Umbilical cord (tissue), 2 donors: ENCODE results near the gene NFU1. TPM values are rescaled to one million over a fixed set of nuclear protein-coding genes. Genes with fewer than 3 reads are reported as not detected.
A peak's percentile ranks its signal among the peaks of the same experiment; 100 is the strongest.
"Not testable (repeated sequence)": the region's sequence is repeated elsewhere in the genome, so short reads cannot be mapped to it uniquely, and the experiment has no call there.

Source experiments
- DNase-seq: peaks from one replicate; pipeline ENCODE4 v3.0.0-alpha.2; 2015; ENCODE audit warnings: low spot score
- total RNA-seq: library from RNA; depleted of rRNA; stranded (reverse); fragments of >200 nt; gene quantifications from one replicate; pipeline ENCODE4 v1.2.3, GENCODE V29; 2014; ENCODE audit warnings: low replicate concordance; ENCODE audit not compliant: insufficient read depth

Gene NFU1
- total RNA-seq, 1 donor from 2014 or later = 47.2 TPM

DNA sequence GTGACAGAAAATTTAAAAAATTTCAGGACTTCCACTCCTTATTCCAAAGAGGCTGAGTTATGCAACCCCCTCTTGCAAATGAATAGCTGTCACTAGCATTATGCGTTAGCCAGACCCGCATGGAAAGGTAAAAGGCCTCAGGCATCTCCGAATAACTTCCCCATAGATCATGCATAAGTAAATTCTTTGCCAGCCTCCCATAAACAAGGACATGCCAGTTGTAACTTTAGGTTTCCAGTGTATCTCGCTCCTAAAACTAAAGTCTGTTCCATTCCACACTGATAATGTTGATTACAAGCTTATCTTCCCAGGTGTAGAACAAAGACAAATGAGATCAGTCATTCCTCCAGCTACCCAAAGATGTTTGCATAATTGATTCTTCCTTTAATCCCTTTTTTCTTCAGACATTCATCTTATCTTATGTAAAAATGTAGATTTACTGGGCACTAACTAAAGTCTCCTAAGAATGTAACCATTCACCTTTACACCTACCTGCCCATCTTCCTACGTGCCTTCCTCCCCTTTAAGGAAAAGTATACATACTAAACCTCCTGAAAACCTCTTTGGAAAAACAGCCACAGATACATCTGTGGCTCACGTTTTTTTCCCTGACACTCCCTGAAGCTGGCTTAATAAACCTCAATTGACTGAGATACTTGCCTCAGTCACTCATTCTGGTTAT lies 13.6 kb upstream of the NFU1 start:
- no peak for DNase-seq

- DNase-seq = peak; percentile 70
Observed at GRCh38 chr2:69449906-69450305, 12.7 kb upstream of the NFU1 start.

DNA sequence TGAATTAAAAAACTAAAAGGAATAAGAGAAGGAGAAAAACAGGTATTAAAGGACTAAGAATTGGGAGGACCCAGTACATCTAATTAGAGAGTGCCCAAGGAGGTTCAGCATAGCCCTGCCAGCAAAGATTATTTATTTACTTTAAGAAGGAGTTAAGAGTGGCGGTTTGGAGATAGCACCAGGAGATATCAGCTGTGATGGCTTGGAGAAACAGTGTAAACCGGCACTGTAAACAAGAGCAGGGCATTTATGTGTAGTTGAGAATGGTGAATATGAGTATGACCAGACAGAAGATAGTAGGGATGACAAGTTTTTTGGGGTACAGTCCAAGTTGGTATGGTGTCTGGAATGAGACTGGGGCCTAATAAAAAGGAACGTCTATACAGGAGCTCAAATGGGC lies 6.4 kb upstream of the NFU1 start:
- not testable (repeated sequence) for DNase-seq

- DNase-seq = not testable (repeated sequence)
Observed at GRCh38 chr2:69439499-69439898, 2.3 kb upstream of the NFU1 start.

DNA sequence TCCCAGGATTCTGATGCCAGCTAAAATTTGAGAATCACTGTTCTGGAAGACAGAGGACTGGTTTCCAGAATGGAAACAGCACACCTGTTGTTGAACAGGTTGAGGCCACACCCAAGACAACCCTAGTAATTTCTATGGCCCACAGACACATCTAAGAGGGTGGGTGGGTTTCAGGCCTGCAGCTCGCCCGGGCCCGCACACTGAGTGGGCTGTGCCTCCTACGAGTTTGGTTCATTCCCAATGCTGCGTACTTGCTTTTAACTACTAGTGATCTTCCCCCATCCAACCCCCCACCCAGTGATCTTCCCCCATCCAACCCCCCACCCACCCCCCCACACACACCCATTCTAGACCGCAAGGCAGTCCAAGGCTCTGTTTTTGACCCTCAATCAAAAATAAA lies 1.3 kb upstream of the NFU1 start:
- no peak for DNase-seq

DNA sequence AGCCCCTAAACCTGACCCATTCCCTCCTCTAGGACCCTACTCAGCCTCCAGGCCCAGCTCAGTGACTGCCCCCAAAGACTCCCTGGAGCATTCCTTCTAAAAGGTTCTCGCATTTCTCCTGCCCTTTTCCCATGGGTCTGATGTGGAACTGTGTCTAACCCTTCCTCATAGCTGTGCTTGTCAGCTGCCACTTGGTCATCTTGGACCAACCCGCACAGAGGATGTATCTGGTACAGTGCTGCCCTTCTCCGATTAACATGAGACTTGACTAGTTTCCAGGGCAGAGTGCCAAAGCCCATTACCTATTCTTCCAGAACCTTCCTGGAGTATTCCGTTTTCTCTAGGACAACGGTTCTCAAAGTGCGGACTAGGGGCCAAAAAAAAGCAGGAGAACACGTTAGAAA lies 518 bp upstream of the NFU1 start:
- no peak for DNase-seq

DNA sequence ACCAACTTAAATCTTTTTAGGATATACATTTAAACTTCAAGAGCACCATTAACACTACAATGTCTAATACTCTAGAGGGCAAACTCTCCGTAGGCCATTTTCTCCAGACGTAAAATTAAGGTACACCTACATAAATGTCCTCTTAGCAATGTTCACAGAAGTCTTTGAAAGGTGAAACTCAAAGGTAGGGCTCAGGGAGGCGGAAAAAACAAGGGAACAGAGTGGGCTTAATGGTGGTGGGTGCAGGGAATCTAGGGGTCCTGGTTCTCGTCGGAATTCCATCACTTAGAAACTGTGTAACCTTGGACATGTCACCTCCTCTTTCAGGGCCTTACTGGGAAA lies 668 bp downstream of the NFU1 start:
- DNase-seq = no peak

- DNase-seq = no peak
Observed at GRCh38 chr2:69434753-69435152, 2.5 kb downstream of the NFU1 start.

DNA sequence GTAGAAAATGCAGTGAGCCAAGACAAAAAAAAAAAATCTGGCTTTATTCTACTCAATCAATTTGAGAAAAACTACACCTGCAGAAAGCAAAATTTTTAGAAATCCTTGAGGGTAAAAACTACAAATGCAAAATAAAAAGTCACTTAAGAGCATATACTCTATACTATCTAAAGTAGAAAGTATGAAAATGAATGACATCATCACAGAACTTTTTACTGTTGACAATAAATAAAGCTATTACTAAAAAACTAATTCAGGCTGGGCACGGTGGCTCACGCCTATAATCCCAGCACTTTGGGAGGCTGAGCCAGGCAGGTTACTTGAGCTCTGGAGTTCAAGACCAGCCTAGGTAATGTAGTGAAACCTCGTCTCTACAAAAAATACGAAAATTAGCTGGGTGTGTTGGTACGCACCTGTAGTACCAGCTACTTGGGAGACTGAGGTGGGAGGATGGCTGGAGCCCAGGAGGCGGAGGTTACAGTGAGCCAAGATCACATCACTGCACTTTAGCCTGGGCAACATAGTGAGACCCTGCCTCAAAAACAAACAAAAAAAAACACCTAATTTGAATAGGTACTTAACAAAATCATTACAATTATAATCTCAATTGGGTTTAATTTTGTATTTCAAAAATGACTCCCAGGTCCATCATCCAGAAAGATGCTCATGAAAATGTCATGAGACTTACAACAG lies 7.6 kb downstream of the NFU1 start:
- DNase-seq = no peak

DNA sequence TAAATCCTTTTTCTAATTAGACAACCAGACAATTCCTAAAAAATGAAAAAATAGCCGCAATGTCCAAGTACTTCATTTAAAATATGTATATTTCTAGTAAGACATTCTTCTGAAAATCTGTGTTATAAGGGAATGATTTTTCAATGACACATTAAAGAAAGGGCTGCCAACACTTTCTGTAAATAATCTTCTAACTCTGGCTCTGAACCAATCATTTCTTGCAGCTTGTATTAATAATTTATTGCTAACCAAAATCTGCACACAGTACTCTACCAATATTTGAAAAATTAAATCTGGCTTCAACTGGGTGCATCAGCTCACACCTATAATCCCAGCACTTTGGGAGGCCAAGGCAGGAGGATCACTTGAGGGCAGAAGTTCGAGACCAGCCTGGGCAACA lies 8.3 kb downstream of the NFU1 start:
- no peak for DNase-seq

DNA sequence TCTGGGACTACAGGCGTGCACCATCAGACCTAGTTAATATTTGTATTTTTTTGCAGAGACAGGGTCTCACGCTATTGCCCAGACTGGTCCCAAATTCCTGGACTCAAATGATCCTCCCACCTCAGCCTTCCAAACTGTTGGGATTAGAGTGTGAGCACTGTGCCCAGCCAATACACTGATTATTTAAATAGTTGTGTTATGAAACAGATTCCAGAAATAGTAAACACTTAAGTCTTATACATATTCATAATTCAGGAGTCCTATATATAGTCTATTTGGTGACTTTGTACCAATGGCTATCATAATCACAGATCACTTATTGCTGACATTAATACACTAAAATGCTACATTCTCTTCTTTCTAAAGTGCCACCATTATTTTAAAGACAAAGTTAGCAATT lies 12.8 kb downstream of the NFU1 start:
- no peak for DNase-seq

DNA sequence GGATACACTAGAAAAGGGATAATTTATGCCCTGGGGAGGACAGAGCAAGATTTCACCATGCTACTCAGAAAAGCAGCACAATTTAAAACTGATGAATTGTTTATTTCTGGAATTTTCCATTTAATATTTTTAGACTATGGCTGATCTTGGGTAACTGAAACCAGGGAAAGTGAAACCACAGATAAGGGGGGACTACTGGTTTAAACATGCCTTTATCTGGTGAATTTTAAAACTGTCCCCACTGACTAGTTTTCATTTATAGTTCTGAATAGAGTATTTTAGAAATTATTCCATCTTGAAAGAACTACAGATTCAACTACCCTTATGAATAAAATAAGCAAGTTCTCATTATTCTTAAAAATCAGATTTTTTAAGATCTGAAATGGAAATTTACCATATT lies 15.0 kb downstream of the NFU1 start:
- DNase-seq = no peak

- not testable (repeated sequence) for DNase-seq
Observed at GRCh38 chr2:69419111-69419510, 18.1 kb downstream of the NFU1 start.

DNA sequence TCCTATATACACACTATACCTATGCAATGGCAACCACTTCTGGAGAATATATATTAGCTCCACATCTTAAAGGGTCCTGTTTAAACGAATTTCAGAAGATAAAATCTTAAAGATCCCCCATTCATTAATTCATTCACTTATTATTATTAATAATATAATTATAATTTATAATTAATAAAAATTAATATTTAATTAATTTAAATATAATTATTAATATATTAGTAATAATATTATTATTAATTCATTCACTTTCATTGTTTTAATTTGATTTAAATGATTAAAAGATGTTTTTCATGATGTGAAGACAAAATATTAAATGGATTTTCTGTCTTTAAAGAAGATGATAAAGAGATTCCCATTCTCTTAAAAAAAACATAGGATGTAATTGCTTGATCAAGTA lies 21.1 kb downstream of the NFU1 start:
- DNase-seq = no peak

DNA sequence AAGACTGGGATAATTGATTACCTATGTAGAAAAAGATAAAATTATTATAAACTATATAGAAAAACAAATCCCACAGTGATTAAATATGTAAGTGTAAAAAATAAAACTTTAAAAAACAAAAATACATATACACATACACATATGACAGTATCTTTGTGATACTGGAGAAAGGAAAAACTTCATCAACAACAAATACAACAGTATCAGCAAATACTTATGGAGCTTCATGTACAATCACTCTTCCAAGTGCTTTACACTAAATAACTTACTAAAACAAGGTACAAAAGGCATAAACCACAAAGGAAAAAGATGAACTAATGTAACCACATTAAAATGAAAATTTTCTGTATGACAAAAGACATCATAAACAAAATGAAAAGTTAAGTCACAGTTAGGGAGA lies 26.1 kb downstream of the NFU1 start:
- no peak for DNase-seq

DNA sequence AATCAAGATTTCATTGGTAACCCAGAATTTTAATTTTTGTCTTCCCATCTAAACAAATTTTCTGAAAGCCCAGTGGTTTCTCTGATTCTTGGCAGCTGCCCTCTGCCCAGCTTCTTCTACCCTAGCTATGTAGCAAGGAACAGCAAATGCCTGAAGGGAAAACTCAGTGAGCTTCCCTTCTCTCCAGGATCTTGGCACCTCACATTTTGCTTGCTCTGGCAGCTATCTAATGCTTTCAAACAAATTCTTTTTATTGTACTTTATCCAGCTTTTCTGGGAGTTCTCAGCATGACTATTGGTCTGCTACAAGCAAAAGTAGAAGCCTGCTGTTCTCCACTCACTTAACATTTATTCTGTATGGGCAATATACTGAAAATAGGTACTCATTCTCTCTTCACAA lies 31.9 kb downstream of the NFU1 start:
- DNase-seq = no peak

- DNase-seq = no peak
Observed at GRCh38 chr2:69400121-69400520, 37.1 kb downstream of the NFU1 start.

DNA sequence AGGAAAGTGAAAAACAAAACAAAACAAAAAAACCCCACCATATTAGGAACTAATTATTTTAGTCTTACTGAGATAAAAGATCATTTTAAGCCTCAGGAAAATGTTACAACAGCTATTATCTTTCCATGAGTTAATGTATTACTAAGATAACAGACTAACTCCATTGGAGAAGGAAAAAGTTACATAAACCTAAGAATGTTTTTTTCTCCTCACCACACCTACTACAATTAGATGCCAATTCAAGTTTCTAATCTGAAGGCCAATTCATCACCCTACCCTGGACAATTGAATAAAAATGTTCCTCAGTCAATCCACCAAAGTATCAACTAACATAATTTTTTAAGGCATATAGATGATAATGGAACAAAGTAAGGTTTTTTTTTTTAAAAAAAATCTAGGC lies 40.0 kb downstream of the NFU1 start:
- no peak for DNase-seq

GRCh38 chr2:69395866-69396265 lies 41.4 kb downstream of the NFU1 start:
- no peak for DNase-seq

- no peak for DNase-seq
Observed at GRCh38 chr2:69393963-69394362, 43.3 kb downstream of the NFU1 start.

- no peak for DNase-seq
Observed at GRCh38 chr2:69390471-69390870, 46.8 kb downstream of the NFU1 start.

DNA sequence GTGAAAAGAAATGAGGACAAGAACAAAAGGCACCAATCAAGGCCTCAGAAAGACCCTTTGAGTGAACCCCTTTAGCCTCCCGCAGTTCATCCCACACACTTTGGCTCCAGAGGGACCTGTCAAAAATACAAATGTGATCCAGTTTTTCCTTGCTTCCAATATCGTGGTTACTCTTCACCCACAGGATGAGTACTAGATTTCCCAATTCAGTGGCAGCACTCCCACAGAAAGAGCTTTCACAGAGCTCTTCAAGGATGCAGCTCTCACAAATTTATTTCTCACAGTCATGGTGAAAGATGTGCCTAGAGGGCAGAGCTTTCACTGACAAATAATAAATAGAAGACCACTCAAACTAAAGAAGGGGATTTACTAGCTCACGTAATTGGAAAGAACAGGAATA lies 47.2 kb downstream of the NFU1 start:
- no peak for DNase-seq

DNA sequence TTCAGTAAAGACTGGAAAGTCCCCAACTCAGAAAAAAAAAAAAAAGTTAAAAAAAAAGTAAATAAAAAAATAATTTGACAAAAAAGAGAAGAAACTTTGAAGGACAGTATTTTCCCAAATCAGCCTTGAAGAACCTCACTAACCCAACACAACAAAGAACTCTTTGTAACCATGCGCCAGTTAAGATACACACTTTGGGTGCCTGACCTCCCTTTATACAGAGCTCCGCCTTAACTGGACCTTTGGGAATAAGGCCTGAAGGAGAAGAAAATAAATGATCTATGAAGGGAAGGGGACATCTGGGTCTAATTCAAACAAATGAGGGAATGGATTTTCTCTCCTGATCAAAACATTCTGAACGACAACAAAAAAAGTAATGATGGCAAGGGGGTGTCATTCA lies 48.0 kb downstream of the NFU1 start:
- DNase-seq = no peak
